Fibroblast of peridontal ligament (primary cell): Measurements from ENCODE around the gene SKIDA1.
A peak's percentile ranks its signal among the peaks of the same experiment; 100 is the strongest.

Experiments used
- DNase-seq: peaks from one replicate; pipeline ENCODE4 v3.0.0-alpha.2; 2010; ENCODE audit errors: extremely low read depth

Gene SKIDA1

GRCh38 chr10:21501731-21502347, 23.6 kb downstream of the SKIDA1 start:
- no peak for DNase-seq

- no peak for DNase-seq
Observed at GRCh38 chr10:21501091-21501490, 24.4 kb downstream of the SKIDA1 start.

- no peak for DNase-seq
Observed at GRCh38 chr10:21500578-21500910, 24.9 kb downstream of the SKIDA1 start.

GRCh38 chr10:21499701-21500577, 25.5 kb downstream of the SKIDA1 start:
- DNase-seq: no peak

- DNase-seq: no peak
Observed at GRCh38 chr10:21498986-21499385, 26.5 kb downstream of the SKIDA1 start.

- no peak for DNase-seq
Observed at GRCh38 chr10:21498377-21498776, 27.1 kb downstream of the SKIDA1 start.

GRCh38 chr10:21497177-21497807, 28.2 kb downstream of the SKIDA1 start:
- DNase-seq: peak; percentile 72

GRCh38 chr10:21496343-21497176, 28.9 kb downstream of the SKIDA1 start:
- DNase-seq: no peak

GRCh38 chr10:21495752-21496342, 29.6 kb downstream of the SKIDA1 start:
- peak; percentile 73 for DNase-seq

GRCh38 chr10:21495002-21495751, 30.3 kb downstream of the SKIDA1 start:
- peak; percentile 57 for DNase-seq

GRCh38 chr10:21494191-21495001, 31.1 kb downstream of the SKIDA1 start:
- DNase-seq: no peak

GRCh38 chr10:21493784-21494183, 31.7 kb downstream of the SKIDA1 start:
- no peak for DNase-seq

GRCh38 chr10:21492421-21492820, 33.1 kb downstream of the SKIDA1 start:
- DNase-seq: no peak

GRCh38 chr10:21490711-21491105, 34.8 kb downstream of the SKIDA1 start:
- no peak for DNase-seq

- DNase-seq: no peak
Observed at GRCh38 chr10:21490028-21490710, 35.3 kb downstream of the SKIDA1 start.

- no peak for DNase-seq
Observed at GRCh38 chr10:21488957-21489446, 36.5 kb downstream of the SKIDA1 start.

- no peak for DNase-seq
Observed at GRCh38 chr10:21488246-21488956, 37.1 kb downstream of the SKIDA1 start.

GRCh38 chr10:21487416-21488180, 37.9 kb downstream of the SKIDA1 start:
- DNase-seq: no peak
